Loucy (cell line): ENCODE results near the gene DPYSL4.

ENCODE experiments used
- CTCF ChIP-seq: fragments of 200-600 bp; sonication (generic); conservative IDR thresholded peaks from 2 replicates; pipeline ENCODE4 v1.5.1; 2014; ENCODE audit warnings: mild to moderate bottlenecking, antibody characterized with exemption, low read length
- EZH2phosphoT487 ChIP-seq: fragments of 200-600 bp; IDR thresholded peaks from 2 replicates; pipeline ENCODE4 v1.6.1; 2018; ENCODE audit warnings: antibody characterized with exemption, mild to moderate bottlenecking, moderate library complexity, borderline replicate concordance

GRCh38 chr10:132138133-132138532 is 48.6 kb upstream of the DPYSL4 start:
- no peak for TF ChIP-seq CTCF
- no peak for TF ChIP-seq EZH2phosphoT487
